Stimulated activated effector memory CD8-positive, alpha-beta T cell treated with anti-CD3 and anti-CD28 coated beads, Interleukin-12 subunit alpha, Interleukin-12 subunit beta, amount 100 ng/mL, for 72 hours (primary cell): ENCODE measurements around the gene ARHGAP30.
A peak's percentile ranks its signal among the peaks of the same experiment; 100 is the strongest.

Experiments
- ATAC-seq: fragments of 150-1000 bp; cut with Tn5 transposase; 2 replicates; pipeline ENCODE4 v1.10.0; 2021
- DNase-seq, 2 donors: peaks; one replicate each; pipeline ENCODE4 v3.0.0; 2021 to 2022; ENCODE audit warnings: low spot score in 2 of 2
- H3K27ac Mint-ChIP-seq: one replicate; pipeline ENCODE4 v1.8.0; 2022; ENCODE audit warnings: mild to moderate bottlenecking, mixed read lengths
- H3K36me3 Mint-ChIP-seq: one replicate; pipeline ENCODE4 v1.8.0; 2022; ENCODE audit warnings: mild to moderate bottlenecking, mixed read lengths
- H3K4me1 Mint-ChIP-seq: one replicate; pipeline ENCODE4 v1.8.0; 2022; ENCODE audit warnings: mixed read lengths
- H3K4me3 Mint-ChIP-seq: one replicate; pipeline ENCODE4 v1.8.0; 2022; ENCODE audit warnings: mild to moderate bottlenecking, mixed read lengths
- H3K9me3 Mint-ChIP-seq: one replicate; pipeline ENCODE4 v1.8.0; 2022; ENCODE audit warnings: mixed read lengths

ARHGAP30 gene

GRCh38 chr1:161095230-161095629 lies 25.5 kb upstream of the ARHGAP30 start:
- Mint-ChIP-seq H3K4me1 (peaks cover 72% of the 10 kb centered on the region), H3K36me3 (peaks cover 36% of the 10 kb centered on the region), H3K4me3 (no peak overlapping the region), H3K9me3 (no peaks in the 10 kb centered on the region), H3K27ac (no peak overlapping the region)
- DNase-seq (no peak), ATAC-seq (no peak)

- H3K4me3 Mint-ChIP-seq = no peak overlapping the region
- DNase-seq (no peak), ATAC-seq (no peak)
- no peak overlapping the region for H3K27ac Mint-ChIP-seq
- peaks cover 29% of the 10 kb centered on the region for H3K36me3 Mint-ChIP-seq
- H3K9me3 Mint-ChIP-seq = no peaks in the 10 kb centered on the region
- H3K4me1 Mint-ChIP-seq = peaks cover 74% of the 10 kb centered on the region
Observed at GRCh38 chr1:161094481-161094880, 24.8 kb upstream of the ARHGAP30 start.

- Mint-ChIP-seq H3K4me1 (peaks cover 58% of the 10 kb centered on the region), H3K4me3 (peak overlapping the region; percentile 3), H3K27ac (peak overlapping the region; percentile 60), H3K36me3 (peaks cover 14% of the 10 kb centered on the region), H3K9me3 (no peaks in the 10 kb centered on the region)
- ATAC-seq = peak; percentile 95
- no peak for DNase-seq
Observed at GRCh38 chr1:161092621-161093028, 22.9 kb upstream of the ARHGAP30 start.

DNA sequence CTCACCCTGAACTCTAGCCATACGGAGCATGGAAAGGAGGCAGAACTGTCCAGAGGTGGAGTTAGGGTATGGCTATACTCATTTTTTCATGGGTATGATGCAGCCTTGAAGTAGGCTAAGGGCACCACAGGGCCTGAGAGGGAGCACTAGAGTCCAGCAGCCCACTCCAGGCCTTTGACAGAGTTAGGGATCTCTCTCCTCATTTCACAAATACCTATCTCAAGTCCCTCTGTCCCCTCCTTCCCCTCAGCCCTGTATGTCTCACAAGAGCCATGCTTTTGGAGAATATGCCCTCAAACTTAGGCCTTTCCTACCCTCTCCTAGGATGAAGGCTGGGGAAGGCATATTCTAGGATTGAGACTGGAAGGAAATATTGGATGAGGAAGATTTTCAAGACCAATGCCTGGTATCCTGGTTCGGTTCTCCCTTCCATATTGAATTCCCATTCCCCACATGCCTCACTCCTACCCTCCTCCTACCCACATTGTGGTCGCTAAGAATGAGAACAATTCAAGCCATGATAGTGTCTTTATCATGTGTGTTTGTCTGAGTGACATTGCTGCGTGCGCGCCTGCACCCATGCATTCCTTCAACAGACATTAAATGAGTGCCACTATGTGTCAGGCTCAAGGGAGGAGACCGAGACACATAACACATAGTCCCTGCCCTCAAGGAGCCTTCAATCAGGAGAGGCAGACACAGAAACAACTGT lies 22.3 kb upstream of the ARHGAP30 start:
- Mint-ChIP-seq H3K4me3 (peak overlapping the region; percentile 3), H3K4me1 (peaks cover 51% of the 10 kb centered on the region), H3K36me3 (peaks cover 7% of the 10 kb centered on the region), H3K27ac (peak overlapping the region; percentile 60), H3K9me3 (no peaks in the 10 kb centered on the region)
- DNase-seq (no peak), ATAC-seq (peak; percentile 4)

DNA sequence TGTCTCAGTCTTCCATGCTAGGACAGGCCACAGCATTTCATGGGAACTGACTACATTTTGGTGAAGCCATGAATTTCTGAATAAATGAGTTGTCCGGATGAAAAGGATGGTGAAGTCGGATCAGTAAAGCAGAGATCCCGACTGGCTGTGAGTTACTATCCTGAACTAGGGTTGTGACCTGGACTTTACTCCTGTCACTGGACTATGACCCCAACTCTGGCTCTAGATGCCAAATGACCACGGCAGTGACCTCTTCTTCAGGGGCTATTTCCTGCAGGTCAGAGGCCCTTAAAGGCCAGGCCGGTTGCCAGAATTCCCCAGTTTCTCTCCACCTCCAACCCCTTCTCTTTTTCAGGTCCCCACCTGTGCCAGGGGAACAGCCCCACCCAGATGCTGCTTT lies 21.4 kb upstream of the ARHGAP30 start:
- H3K27ac Mint-ChIP-seq = no peak overlapping the region
- H3K36me3 Mint-ChIP-seq = no peaks in the 10 kb centered on the region
- peaks cover 43% of the 10 kb centered on the region for H3K4me1 Mint-ChIP-seq
- H3K4me3 Mint-ChIP-seq = no peak overlapping the region
- H3K9me3 Mint-ChIP-seq = no peaks in the 10 kb centered on the region
- ATAC-seq (no peak), DNase-seq (no peak)

DNA sequence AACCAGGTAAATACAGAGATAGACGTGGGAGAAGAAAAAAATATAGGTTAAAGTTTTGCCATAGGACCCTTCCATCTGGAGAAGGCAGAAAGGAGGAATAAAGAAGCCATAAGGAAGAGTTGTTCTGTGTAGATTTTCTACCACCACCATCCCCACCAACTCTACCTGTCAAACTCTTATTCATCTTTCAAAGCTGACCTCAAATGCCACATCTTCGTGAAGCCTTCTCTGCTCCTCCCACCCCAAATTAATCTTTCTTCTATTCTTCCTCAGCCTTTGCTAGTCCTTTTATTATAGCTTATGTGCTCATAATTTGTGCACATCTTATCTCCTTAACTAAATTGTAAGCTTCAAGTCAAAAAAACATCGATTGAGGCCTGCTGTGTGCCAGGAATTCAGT lies 20.9 kb upstream of the ARHGAP30 start:
- Mint-ChIP-seq H3K9me3 (no peaks in the 10 kb centered on the region), H3K27ac (no peak overlapping the region), H3K36me3 (no peaks in the 10 kb centered on the region), H3K4me3 (no peak overlapping the region), H3K4me1 (peaks cover 43% of the 10 kb centered on the region)
- ATAC-seq (peak; percentile 26), DNase-seq (no peak)

- no peaks in the 10 kb centered on the region for H3K36me3 Mint-ChIP-seq
- H3K4me1 Mint-ChIP-seq = peaks cover 37% of the 10 kb centered on the region
- no peak overlapping the region for H3K27ac Mint-ChIP-seq
- no peaks in the 10 kb centered on the region for H3K9me3 Mint-ChIP-seq
- DNase-seq (no peak), ATAC-seq (no peak)
- H3K4me3 Mint-ChIP-seq = no peak overlapping the region
Observed at GRCh38 chr1:161089938-161090337, 20.2 kb upstream of the ARHGAP30 start.

DNA sequence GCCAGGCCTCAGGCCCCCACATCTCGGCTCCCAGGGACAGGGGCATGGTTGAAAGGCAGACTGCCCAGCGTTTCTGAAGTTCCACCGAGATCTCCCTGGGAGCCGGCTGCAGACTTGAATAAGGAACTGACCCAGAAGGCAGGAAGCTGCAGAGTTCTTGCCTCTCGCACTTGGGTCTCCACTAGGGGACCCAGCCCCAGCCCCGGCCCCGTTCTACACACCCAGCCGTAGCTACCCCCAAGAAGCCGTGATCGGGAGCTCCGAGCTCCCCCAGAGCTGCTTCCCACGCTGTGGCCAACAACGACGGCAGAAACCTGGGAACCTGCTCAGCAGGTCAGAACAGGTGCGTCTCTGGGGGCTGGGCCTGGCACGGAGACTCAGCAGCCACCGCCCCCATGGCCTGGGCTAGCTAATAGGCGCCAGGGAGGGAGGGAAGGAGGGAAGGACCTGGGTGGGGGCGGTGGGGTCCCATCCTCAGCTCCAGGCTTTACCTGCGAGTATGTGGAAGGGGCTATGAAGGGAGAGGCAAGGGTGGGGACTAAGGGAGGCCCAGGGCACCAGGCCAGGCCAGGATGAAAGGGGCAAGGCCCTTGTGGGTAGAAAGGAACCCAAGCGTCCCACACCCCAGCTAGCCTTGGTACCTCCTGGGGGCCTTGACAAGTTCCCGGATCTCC lies 19.7 kb upstream of the ARHGAP30 start, which contains the start of gene NECTIN4:
Gene NECTIN4 (minus strand): TSS at position 308 of the 674 bp plus-strand sequence. CDS start 262 bp downstream, at position 46.
- Mint-ChIP-seq H3K4me3 (no peak within 1 kb of the TSS), H3K9me3 (no peaks in the 10 kb centered on the region), H3K36me3 (no peaks in the 10 kb centered on the region), H3K27ac (no peak within 1 kb of the TSS), H3K4me1 (peaks cover 32% of the 10 kb centered on the region)
- ATAC-seq (no peak), DNase-seq (no peak)

DNA sequence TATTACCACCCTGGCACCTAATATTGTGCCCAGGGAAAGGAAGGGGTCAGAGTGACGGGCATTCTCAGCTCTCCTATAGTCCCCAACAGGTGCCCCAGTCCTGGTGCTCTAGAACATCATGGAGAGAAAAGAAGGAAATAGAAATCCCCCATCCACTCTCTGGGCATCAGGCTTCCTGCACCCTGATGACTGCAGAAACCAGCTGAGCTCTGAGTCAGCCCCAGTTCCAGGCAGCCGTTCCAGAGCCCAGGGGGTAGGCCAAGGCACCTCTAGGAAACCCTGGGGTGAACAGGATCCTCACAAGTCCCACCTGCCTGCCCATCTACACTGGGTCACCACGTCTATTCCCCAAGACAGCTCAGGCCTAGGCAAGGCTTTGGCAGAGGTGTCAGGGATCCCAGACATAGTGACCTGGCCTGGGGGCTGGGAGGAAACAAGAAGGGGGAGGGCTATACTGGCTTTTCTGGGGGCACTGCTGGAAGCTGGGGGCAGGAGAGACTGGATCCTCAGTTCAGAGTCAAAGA lies 19.0 kb upstream of the ARHGAP30 start:
- Mint-ChIP-seq H3K36me3 (no peaks in the 10 kb centered on the region), H3K4me3 (no peak overlapping the region), H3K27ac (no peak overlapping the region), H3K4me1 (peaks cover 30% of the 10 kb centered on the region), H3K9me3 (no peaks in the 10 kb centered on the region)
- DNase-seq = no peak
- no peak for ATAC-seq

DNA sequence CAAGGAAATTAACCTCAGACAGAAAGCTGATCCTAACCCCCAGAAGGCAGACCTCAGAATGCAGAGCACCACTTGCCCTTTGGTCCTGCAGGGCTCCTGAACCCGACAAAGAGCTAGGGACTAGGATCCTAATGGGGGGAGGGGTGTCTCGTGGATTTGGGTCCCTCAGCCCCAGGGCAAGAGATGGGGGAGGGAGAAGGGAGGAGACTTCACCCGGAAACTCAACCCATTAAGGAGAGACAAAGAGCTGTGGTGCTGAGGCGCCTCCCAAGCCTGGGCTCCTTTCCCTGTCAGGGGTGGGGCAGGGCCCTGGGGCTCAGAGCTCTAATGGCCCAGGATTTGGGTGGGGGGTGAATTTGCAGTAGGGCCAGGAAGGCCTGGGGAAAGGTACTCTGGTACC lies 16.8 kb upstream of the ARHGAP30 start:
- H3K9me3 Mint-ChIP-seq = no peaks in the 10 kb centered on the region
- peak overlapping the region; percentile 65 for H3K27ac Mint-ChIP-seq
- H3K36me3 Mint-ChIP-seq = no peaks in the 10 kb centered on the region
- DNase-seq (no peak), ATAC-seq (no peak)
- no peak overlapping the region for H3K4me3 Mint-ChIP-seq
- H3K4me1 Mint-ChIP-seq = peaks cover 9% of the 10 kb centered on the region

DNA sequence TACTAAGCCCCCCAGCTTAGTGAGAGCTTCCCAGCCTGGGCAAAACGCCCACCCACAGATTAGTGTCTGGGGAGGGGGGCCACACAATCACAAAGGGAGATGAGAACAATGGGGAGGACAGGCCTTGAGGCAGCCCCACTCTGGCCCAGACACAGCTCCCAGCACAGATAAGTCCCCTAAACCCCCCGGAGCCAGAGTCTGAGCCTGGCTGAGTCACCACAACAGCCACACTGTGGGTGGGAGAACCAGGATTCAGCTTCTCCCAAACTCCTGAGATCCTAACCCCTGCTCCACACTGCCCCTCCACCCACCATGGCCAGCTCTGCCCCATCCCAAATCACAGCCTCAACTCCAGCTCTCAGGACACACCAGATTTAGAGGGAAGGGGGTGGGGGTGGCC lies 15.5 kb upstream of the ARHGAP30 start:
- H3K9me3 Mint-ChIP-seq = no peaks in the 10 kb centered on the region
- DNase-seq (no peak), ATAC-seq (no peak)
- no peak overlapping the region for H3K27ac Mint-ChIP-seq
- H3K4me1 Mint-ChIP-seq = peaks cover under 1% of the 10 kb centered on the region
- H3K36me3 Mint-ChIP-seq = no peaks in the 10 kb centered on the region
- H3K4me3 Mint-ChIP-seq = no peak overlapping the region

DNA sequence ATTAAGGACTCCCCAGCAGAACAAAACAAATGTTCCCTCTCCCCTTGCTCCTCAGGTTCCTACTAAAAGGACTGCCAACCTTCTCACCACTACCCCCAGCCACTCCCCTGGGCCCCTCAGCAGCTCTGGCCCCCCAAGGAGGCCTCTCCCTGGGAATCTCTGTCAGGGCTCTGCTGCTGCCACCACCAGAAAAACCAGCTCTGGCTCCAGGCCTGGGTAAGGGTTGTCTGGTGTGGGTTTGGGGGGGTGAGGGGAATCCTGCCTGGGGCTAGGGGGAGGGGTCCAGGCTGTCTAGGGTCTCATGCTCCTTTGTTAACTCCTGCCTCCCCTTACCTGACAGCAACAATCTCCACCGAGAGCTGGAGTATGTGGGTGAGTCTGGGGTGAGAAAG lies 14.9 kb upstream of the ARHGAP30 start:
- H3K36me3 Mint-ChIP-seq = no peaks in the 10 kb centered on the region
- H3K9me3 Mint-ChIP-seq = no peaks in the 10 kb centered on the region
- no peak overlapping the region for H3K27ac Mint-ChIP-seq
- H3K4me1 Mint-ChIP-seq = no peaks in the 10 kb centered on the region
- no peak overlapping the region for H3K4me3 Mint-ChIP-seq
- ATAC-seq (no peak), DNase-seq (no peak)

GRCh38 chr1:161083748-161084596 lies 14.3 kb upstream of the ARHGAP30 start:
- no peak overlapping the region for H3K4me3 Mint-ChIP-seq
- H3K4me1 Mint-ChIP-seq = no peaks in the 10 kb centered on the region
- H3K36me3 Mint-ChIP-seq = no peaks in the 10 kb centered on the region
- H3K9me3 Mint-ChIP-seq = no peaks in the 10 kb centered on the region
- no peak overlapping the region for H3K27ac Mint-ChIP-seq
- ATAC-seq (no peak), DNase-seq (no peak)

DNA sequence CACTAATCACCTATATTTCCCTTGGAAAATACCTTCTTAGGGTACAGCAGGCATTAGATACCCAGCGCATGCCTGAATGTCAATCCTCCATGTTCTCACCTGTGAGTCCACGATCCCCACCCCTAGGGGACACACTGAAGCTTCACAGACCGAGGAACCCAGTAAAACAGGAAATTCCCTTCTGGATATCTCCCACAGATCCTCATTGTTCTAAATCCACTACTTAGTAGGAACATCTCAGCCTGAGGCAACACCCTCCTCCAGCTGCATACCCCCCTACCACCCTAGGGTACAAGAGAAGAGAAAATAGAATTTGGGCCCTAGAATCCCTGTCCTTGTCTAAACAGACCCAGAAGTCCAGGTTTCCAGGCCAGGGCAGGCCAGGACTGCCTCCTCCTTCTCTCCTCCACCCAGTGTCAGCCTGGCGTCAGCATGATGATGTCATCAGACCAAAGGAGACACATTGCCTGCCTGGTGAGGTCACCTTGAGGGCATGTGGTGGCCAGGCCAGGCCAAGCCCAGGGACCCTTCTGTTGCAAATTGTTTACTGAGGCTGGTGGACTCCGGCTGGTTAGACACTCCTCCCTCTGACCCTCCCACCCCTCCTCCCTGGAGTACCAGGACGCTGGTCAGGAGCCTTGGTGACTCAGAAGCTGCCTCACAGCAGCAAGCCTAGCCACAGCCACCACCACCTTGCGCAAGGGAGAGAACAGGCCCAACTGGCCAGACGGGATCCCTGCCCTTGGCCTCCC lies 13.5 kb upstream of the ARHGAP30 start:
- H3K4me3 Mint-ChIP-seq = no peak overlapping the region
- H3K27ac Mint-ChIP-seq = peak overlapping the region; percentile 32
- no peaks in the 10 kb centered on the region for H3K9me3 Mint-ChIP-seq
- H3K36me3 Mint-ChIP-seq = no peaks in the 10 kb centered on the region
- peak; percentile 71 for ATAC-seq
- no peaks in the 10 kb centered on the region for H3K4me1 Mint-ChIP-seq
- no peak for DNase-seq

GRCh38 chr1:161082483-161082882 lies 12.8 kb upstream of the ARHGAP30 start:
- H3K4me3 Mint-ChIP-seq = no peak overlapping the region
- ATAC-seq (no peak), DNase-seq (no peak)
- H3K27ac Mint-ChIP-seq = peak overlapping the region; percentile 50
- no peaks in the 10 kb centered on the region for H3K36me3 Mint-ChIP-seq
- no peaks in the 10 kb centered on the region for H3K9me3 Mint-ChIP-seq
- no peaks in the 10 kb centered on the region for H3K4me1 Mint-ChIP-seq
